Epithelial cell of proximal tubule (primary cell): ENCODE results near the gene FAM13A. TPM values are rescaled to one million over a fixed set of nuclear protein-coding genes. Genes with fewer than 3 reads are reported as not detected.

Experiments
- DNase-seq: peaks from one replicate; pipeline ENCODE4 v3.0.0-alpha.2; 2011; ENCODE audit warnings: low read depth
- H3K4me3 ChIP-seq: 2 replicates; pipeline ENCODE4 v1.5.1; 2011; ENCODE audit warnings: low read depth, mild to moderate bottlenecking, low read length
- CTCF ChIP-seq: conservative IDR thresholded peaks from 2 replicates; pipeline ENCODE4 v1.5.1; 2012; ENCODE audit warnings: low read depth, mild to moderate bottlenecking, low read length
- total RNA-seq: library from RNA; depleted of rRNA; stranded (reverse); fragments of >200 nt; gene quantifications from 2 replicates; pipeline ENCODE4 v1.2.3, GENCODE V29; 2015

FAM13A gene
- total RNA-seq, 1 donor from 2014 or later, result 3.0 TPM

GRCh38 chr4:88810325-88810724, 246.7 kb downstream of the FAM13A start:
- H3K4me3 ChIP-seq, result no peak overlapping the region
- DNase-seq, result no peak
- no peak for TF ChIP-seq CTCF

GRCh38 chr4:88809576-88810219, 247.3 kb downstream of the FAM13A start:
- DNase-seq, result no peak
- TF ChIP-seq CTCF, result no peak
- H3K4me3 ChIP-seq, result no peak overlapping the region

- DNase-seq, result no peak
- TF ChIP-seq CTCF, result no peak
- H3K4me3 ChIP-seq, result no peak overlapping the region
Observed at GRCh38 chr4:88809101-88809500, 247.9 kb downstream of the FAM13A start.

GRCh38 chr4:88807499-88807898, 249.5 kb downstream of the FAM13A start:
- TF ChIP-seq CTCF, result no peak
- DNase-seq, result no peak
- no peak overlapping the region for H3K4me3 ChIP-seq

- H3K4me3 ChIP-seq, result no peak overlapping the region
- no peak for TF ChIP-seq CTCF
- DNase-seq, result no peak
Observed at GRCh38 chr4:88804234-88804633, 252.8 kb downstream of the FAM13A start.

GRCh38 chr4:88803600-88804096, 253.3 kb downstream of the FAM13A start:
- TF ChIP-seq CTCF, result no peak
- DNase-seq, result peak; percentile 78
- H3K4me3 ChIP-seq, result no peak overlapping the region
